WTC11 (cell line): ENCODE results near the gene APOLD1. TPM values are rescaled to one million over a fixed set of nuclear protein-coding genes. Genes with fewer than 3 reads are reported as not detected.

Experiments used
- ATAC-seq: fragments of 200-7000 bp; cut with Tn5 transposase; 2 replicates; pipeline ENCODE4 v1.10.0; 2021; ENCODE audit warnings: mild to moderate bottlenecking, moderate library complexity
- CTCF ChIA-PET: fragments of 300-600 bp; sonication (Branson Sonifier 250); formaldehyde crosslinking; loops from one replicate; lab custom pipeline; 2021; ENCODE audit warnings: antibody characterized with exemption; lab: Charles Lee
- POLR2A ChIA-PET: fragments of 350-600 bp; sonication (Branson Sonifier 250); formaldehyde crosslinking; loops from one replicate; lab custom pipeline; 2021; ENCODE audit warnings: antibody characterized with exemption; lab: Charles Lee
- DNase-seq: peaks from one replicate; pipeline ENCODE4 v3.0.0; 2021; ENCODE audit warnings: low spot score
- H3K27ac Mint-ChIP-seq: 2 replicates; pipeline ENCODE4 v1.8.0; 2021; ENCODE audit warnings: mixed read lengths
- H3K27me3 Mint-ChIP-seq: 2 replicates; pipeline ENCODE4 v1.8.0; 2021; ENCODE audit warnings: low read depth, mild to moderate bottlenecking, moderate library complexity, mixed read lengths
- H3K36me3 Mint-ChIP-seq: 2 replicates; pipeline ENCODE4 v1.8.0; 2021; ENCODE audit warnings: mixed read lengths
- H3K4me1 Mint-ChIP-seq: 2 replicates; pipeline ENCODE4 v1.8.0; 2022; ENCODE audit warnings: mixed read lengths
- H3K4me3 Mint-ChIP-seq: 2 replicates; pipeline ENCODE4 v1.8.0; 2021; ENCODE audit warnings: mild to moderate bottlenecking, moderate library complexity, mixed read lengths
- H3K9me3 Mint-ChIP-seq: 2 replicates; pipeline ENCODE4 v1.8.0; 2021; ENCODE audit warnings: mixed read lengths
- ELF4 ChIP-seq: sonication (generic); formaldehyde crosslinking; IDR thresholded peaks from 2 replicates; pipeline ENCODE4 v1.8.1; 2022; ENCODE audit warnings: low read depth, mild to moderate bottlenecking, moderate library complexity, missing genetic modification reagents
- EMX1 ChIP-seq: fragments of 250-450 bp; sonication (Bioruptor Pico); IDR thresholded peaks from 2 replicates; pipeline ENCODE4 v1.8.0; 2021; ENCODE audit warnings: mild to moderate bottlenecking
- FOXK1 ChIP-seq: sonication (generic); formaldehyde crosslinking; IDR thresholded peaks from 2 replicates; pipeline ENCODE4 v1.8.0; 2022; ENCODE audit warnings: mild to moderate bottlenecking, moderate library complexity, missing genetic modification reagents
- GTF2I ChIP-seq: fragments of 250-450 bp; sonication (Bioruptor Pico); conservative IDR thresholded peaks from 2 replicates; pipeline ENCODE4 v1.4.0; 2021; ENCODE audit warnings: mild to moderate bottlenecking
- SMAD4 ChIP-seq: sonication (generic); formaldehyde crosslinking; IDR thresholded peaks from 2 replicates; pipeline ENCODE4 v1.8.0; 2022; ENCODE audit warnings: mild to moderate bottlenecking, missing genetic modification reagents
- SOX15 ChIP-seq: fragments of 250-450 bp; sonication (Bioruptor Pico); IDR thresholded peaks from 2 replicates; pipeline ENCODE4 v1.9.0; 2021; ENCODE audit warnings: mild to moderate bottlenecking
- SP1 ChIP-seq: sonication (generic); formaldehyde crosslinking; conservative IDR thresholded peaks from 2 replicates; pipeline ENCODE4 v1.8.1; 2022; ENCODE audit warnings: missing genetic modification reagents
- ZNF121 ChIP-seq: sonication (generic); formaldehyde crosslinking; IDR thresholded peaks from 2 replicates; pipeline ENCODE4 v1.8.0; 2023; ENCODE audit warnings: missing genetic modification reagents
- ZNF138 ChIP-seq: sonication (generic); formaldehyde crosslinking; conservative IDR thresholded peaks from 2 replicates; pipeline ENCODE4 v1.8.1; 2022; ENCODE audit warnings: mild to moderate bottlenecking, moderate library complexity, missing genetic modification reagents
- ZNF423 ChIP-seq: fragments of 250-450 bp; sonication (Bioruptor Pico); IDR thresholded peaks from 2 replicates; pipeline ENCODE4 v2.1.2; 2022; ENCODE audit warnings: mild to moderate bottlenecking, moderate library complexity
- ZNF425 ChIP-seq: fragments of 250-450 bp; sonication (Bioruptor Pico); conservative IDR thresholded peaks from 2 replicates; pipeline ENCODE4 v1.9.0; 2021; ENCODE audit warnings: mild to moderate bottlenecking
- total RNA-seq: library from RNA; stranded (reverse); gene quantifications from 3 replicates; pipeline ENCODE4 v1.2.3, GENCODE V29; 2021
- TF ChIP-seq, protein P1 (sequence below): sonication (generic); formaldehyde crosslinking; IDR thresholded peaks from 2 replicates; pipeline ENCODE4 v1.8.1; 2023; ENCODE audit warnings: mild to moderate bottlenecking, missing genetic modification reagents, borderline replicate concordance
- TF ChIP-seq, protein P2 (sequence below): sonication (generic); formaldehyde crosslinking; IDR thresholded peaks from 2 replicates; pipeline ENCODE4 v1.8.0; 2022; ENCODE audit warnings: mild to moderate bottlenecking, missing genetic modification reagents
- TF ChIP-seq, protein P3 (sequence below): sonication (generic); formaldehyde crosslinking; IDR thresholded peaks from 2 replicates; pipeline ENCODE4 v1.8.0; 2023; ENCODE audit warnings: mild to moderate bottlenecking, missing genetic modification reagents

APOLD1 gene
- total RNA-seq, 1 experiment from 2014 or later, result 0.44 TPM

- TF ChIP-seq, protein P1, sequence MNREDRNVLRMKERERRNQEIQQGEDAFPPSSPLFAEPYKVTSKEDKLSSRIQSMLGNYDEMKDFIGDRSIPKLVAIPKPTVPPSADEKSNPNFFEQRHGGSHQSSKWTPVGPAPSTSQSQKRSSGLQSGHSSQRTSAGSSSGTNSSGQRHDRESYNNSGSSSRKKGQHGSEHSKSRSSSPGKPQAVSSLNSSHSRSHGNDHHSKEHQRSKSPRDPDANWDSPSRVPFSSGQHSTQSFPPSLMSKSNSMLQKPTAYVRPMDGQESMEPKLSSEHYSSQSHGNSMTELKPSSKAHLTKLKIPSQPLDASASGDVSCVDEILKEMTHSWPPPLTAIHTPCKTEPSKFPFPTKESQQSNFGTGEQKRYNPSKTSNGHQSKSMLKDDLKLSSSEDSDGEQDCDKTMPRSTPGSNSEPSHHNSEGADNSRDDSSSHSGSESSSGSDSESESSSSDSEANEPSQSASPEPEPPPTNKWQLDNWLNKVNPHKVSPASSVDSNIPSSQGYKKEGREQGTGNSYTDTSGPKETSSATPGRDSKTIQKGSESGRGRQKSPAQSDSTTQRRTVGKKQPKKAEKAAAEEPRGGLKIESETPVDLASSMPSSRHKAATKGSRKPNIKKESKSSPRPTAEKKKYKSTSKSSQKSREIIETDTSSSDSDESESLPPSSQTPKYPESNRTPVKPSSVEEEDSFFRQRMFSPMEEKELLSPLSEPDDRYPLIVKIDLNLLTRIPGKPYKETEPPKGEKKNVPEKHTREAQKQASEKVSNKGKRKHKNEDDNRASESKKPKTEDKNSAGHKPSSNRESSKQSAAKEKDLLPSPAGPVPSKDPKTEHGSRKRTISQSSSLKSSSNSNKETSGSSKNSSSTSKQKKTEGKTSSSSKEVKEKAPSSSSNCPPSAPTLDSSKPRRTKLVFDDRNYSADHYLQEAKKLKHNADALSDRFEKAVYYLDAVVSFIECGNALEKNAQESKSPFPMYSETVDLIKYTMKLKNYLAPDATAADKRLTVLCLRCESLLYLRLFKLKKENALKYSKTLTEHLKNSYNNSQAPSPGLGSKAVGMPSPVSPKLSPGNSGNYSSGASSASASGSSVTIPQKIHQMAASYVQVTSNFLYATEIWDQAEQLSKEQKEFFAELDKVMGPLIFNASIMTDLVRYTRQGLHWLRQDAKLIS (CRISPR knock-in tag), result no peak
These were observed 10.7 kb upstream of the APOLD1 start (continued) for GRCh38 chr12:12774791-12775190.

DNA sequence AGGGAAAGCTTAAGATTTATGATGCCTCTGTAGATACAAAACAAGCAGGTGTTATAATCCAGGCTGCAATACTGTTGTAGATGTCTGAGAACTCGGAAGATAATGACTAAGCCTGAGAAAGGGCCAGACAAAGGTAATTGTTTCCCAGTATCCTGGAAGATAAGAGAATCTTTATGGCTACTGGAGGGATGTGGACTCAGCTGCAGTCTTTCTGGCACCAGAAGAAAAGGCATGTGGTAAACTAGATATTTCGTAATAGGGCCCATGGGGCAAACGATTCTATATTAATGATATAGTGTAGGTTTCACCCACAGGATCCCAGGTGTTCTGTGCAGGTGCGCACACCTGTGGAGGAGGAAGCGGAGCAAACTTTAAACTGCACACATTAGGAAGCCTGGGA, 9.2 kb upstream of the APOLD1 start:
- TF ChIP-seq GTF2I (CRISPR knock-in tag) (no peak), EMX1 (CRISPR knock-in tag) (no peak), SMAD4 (no peak), ZNF423 (CRISPR knock-in tag) (no peak), ZNF138 (CRISPR knock-in tag) (no peak), FOXK1 (CRISPR knock-in tag) (no peak), ELF4 (CRISPR knock-in tag) (no peak), ZNF121 (no peak), SOX15 (no peak), SP1 (CRISPR knock-in tag) (no peak)
- TF ChIP-seq, protein P1 (CRISPR knock-in tag), result no peak
- TF ChIP-seq, protein P2, sequence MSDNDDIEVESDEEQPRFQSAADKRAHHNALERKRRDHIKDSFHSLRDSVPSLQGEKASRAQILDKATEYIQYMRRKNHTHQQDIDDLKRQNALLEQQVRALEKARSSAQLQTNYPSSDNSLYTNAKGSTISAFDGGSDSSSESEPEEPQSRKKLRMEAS, result no peak
- TF ChIP-seq, protein P3, sequence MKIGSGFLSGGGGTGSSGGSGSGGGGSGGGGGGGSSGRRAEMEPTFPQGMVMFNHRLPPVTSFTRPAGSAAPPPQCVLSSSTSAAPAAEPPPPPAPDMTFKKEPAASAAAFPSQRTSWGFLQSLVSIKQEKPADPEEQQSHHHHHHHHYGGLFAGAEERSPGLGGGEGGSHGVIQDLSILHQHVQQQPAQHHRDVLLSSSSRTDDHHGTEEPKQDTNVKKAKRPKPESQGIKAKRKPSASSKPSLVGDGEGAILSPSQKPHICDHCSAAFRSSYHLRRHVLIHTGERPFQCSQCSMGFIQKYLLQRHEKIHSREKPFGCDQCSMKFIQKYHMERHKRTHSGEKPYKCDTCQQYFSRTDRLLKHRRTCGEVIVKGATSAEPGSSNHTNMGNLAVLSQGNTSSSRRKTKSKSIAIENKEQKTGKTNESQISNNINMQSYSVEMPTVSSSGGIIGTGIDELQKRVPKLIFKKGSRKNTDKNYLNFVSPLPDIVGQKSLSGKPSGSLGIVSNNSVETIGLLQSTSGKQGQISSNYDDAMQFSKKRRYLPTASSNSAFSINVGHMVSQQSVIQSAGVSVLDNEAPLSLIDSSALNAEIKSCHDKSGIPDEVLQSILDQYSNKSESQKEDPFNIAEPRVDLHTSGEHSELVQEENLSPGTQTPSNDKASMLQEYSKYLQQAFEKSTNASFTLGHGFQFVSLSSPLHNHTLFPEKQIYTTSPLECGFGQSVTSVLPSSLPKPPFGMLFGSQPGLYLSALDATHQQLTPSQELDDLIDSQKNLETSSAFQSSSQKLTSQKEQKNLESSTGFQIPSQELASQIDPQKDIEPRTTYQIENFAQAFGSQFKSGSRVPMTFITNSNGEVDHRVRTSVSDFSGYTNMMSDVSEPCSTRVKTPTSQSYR, result no peak
- H3K9me3 Mint-ChIP-seq, result peaks cover 11% of the 10 kb centered on the region
- no peak for DNase-seq
- no peak overlapping the region for H3K27ac Mint-ChIP-seq
- no peaks in the 10 kb centered on the region; the same call in 1 of the 2 replicates for H3K27me3 Mint-ChIP-seq
- no peaks in the 10 kb centered on the region for H3K4me1 Mint-ChIP-seq
- CTCF ChIA-PET, result no interaction called here
- ATAC-seq, result no peak
- H3K4me3 Mint-ChIP-seq, result no peak overlapping the region
- no peaks in the 10 kb centered on the region for H3K36me3 Mint-ChIP-seq
- POLR2A ChIA-PET, result no interaction called here

- TF ChIP-seq ZNF425 (no peak), ZNF423 (CRISPR knock-in tag) (no peak)
- Mint-ChIP-seq H3K27me3 (no peaks in the 10 kb centered on the region; the same call in 1 of the 2 replicates), H3K36me3 (no peaks in the 10 kb centered on the region), H3K4me3 (no peak overlapping the region), H3K4me1 (no peaks in the 10 kb centered on the region), H3K27ac (no peak overlapping the region), H3K9me3 (peaks cover 11% of the 10 kb centered on the region)
- ATAC-seq (no peak), DNase-seq (no peak)
- CTCF ChIA-PET, result no interaction called here
- POLR2A ChIA-PET, result no interaction called here
These were observed 8.4 kb upstream of the APOLD1 start for GRCh38 chr12:12777092-12777491.
